HG03045 (cell line): ENCODE results near the gene TRIM75.
"Not testable (repeated sequence)": the region's sequence is repeated elsewhere in the genome, so short reads cannot be mapped to it uniquely, and the experiment has no call there.

Experiments used
- ATAC-seq: cut with Tn5 transposase; IDR thresholded peaks from one replicate; pipeline ENCODE4 v1.9.1; 2021; ENCODE audit warnings: mild to moderate bottlenecking, moderate library complexity; ENCODE audit not compliant: unreplicated experiment

Gene TRIM75

DNA sequence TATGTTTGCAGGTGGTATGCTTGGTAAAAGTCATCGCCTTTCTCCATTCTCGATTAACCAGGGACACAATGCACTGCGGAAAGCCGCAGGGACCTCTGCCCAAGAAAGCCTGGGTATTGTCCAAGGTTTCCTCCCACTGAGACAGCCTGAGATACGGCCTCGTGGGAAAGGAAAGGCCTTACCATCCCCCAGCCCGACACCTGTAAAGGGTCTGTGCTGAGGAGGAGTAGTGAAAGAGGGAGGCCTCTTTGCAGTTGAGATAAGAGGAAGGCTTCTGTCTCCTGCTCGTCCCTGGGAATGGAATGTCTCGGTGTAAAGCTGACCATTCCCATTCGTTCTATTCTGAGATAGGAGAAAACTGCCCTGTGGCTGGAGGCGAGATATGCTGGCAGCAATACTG lies 19.7 kb downstream of the TRIM75 start:
- not testable (repeated sequence) for ATAC-seq

- no peak for ATAC-seq
Observed at GRCh38 chr4:165077034-165077578, 23.4 kb downstream of the TRIM75 start.

GRCh38 chr4:165079476-165079875 lies 25.8 kb downstream of the TRIM75 start:
- ATAC-seq: no peak

DNA sequence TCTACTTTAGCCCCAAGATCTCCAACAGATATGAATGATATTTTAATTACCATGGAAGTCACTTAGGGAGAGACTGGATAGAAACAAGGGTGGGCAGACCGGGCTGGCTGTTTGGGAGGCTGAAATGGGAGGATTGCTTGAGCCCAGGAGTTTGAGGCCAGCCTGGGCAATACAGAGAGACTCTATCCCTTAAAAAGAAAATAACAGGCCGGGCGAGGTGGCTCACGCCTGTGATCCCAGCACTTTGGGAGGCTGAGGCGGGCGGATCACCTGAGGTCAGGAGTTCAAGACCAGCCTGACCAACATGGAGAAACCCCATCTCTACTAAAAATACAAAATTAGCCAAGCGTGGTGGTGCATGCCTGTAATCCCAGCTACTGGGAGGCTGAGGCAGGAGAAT lies 31.1 kb downstream of the TRIM75 start:
- ATAC-seq: not testable (repeated sequence)

DNA sequence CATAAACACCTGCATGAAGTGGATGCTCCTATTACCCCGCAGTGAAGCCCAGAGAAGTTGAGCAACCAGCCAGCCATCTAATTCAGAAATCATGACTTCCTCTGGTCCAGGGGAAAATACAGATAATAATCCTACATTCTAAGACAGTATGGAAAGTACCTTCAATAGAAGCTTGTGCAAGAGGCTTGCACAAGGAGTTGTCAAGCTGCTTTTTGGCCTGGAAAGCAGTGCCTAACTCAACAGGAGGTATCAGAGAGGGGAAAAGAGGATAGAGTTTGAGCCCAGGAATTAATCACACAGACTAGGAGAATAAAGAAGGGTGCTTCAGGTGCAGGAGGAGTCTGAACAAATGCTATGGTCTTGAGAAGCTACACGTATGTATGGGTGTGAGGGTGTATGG lies 32.3 kb downstream of the TRIM75 start:
- ATAC-seq: no peak

DNA sequence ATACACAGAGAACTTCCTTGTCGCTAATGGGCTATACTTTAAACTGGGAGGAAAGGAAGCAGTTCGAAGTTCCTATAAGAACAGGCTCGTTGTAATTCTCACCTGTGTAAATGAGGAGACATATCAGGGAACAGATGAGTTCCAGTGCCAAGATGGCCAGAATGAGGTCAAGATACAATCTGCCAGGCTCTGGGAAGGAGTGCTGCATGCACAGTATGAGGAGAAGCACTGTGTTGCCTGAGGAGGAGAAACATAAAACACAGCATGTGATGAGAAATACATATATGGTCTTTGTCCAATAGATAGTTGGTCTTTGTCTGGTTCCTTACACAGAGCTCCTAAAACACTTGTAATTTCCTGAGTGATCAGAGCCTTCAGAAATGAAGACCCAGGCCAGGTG lies 34.7 kb downstream of the TRIM75 start:
- no peak for ATAC-seq

- ATAC-seq: not testable (repeated sequence)
Observed at GRCh38 chr4:165092187-165092586, 38.5 kb downstream of the TRIM75 start.

DNA sequence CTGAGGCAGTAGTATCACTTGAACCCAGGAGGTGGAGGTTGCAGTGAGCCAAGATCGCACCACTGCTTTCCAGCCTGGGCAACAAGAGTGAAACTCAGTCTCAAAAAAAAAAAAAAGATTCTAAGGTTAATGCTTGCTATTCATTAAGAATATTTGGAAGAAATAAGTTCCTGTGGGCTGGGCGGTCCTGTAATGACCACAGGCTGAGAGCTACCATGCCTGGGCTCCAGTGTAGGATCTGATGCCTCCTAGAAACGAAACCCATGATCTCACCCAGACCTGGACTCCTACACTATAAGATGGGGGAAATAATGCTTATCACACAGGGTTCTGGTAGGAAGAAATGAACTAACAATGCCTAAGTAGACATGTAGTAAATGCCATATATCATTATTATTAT lies 41.2 kb downstream of the TRIM75 start:
- ATAC-seq: no peak

- ATAC-seq: no peak
Observed at GRCh38 chr4:165095291-165095690, 41.6 kb downstream of the TRIM75 start.

- no peak for ATAC-seq
Observed at GRCh38 chr4:165096776-165097175, 43.1 kb downstream of the TRIM75 start.

GRCh38 chr4:165101641-165102040 lies 48.0 kb downstream of the TRIM75 start:
- no peak for ATAC-seq

GRCh38 chr4:165106518-165106917 lies 52.9 kb downstream of the TRIM75 start:
- ATAC-seq: no peak
